ENCODE data around the gene ABCC8.

The ABCC8 gene

DNA sequence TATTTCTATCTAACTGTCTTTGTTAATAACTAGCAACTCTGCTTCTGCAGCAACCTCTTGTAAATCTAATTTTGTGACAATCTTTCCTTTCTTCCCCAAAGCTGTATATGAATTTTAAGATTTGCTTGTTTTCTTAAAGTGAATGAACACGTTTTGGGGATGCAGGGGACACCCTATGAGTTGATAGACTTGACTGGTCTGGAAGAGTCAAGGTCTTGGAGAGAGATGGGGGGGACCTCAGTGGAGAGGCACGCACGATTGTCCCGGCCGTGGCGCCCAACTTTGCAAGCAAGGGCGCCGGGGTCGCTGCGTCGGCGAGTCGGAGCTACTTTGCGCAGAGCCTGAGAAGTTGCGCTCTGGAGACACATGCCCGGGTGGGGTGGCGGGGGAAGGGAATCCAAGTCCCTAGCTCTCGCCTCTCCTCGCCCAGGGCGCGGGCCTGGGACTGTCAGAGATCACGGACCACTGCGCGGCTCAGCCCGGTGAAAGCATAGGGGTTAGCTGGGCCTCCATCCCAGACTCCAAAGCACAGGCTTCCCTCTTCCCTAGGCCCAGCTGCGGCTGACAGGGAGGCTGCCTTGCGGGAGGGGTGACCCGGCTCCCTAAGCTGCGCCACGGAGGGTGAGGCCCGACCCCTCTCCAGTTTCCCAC is 854 bp downstream of the ABCC8 start:
- FAIRE-seq (no peak), DNase-seq (ENCODE audit: extremely low spot score, insufficient read length, low read depth) (no peak)

DNA sequence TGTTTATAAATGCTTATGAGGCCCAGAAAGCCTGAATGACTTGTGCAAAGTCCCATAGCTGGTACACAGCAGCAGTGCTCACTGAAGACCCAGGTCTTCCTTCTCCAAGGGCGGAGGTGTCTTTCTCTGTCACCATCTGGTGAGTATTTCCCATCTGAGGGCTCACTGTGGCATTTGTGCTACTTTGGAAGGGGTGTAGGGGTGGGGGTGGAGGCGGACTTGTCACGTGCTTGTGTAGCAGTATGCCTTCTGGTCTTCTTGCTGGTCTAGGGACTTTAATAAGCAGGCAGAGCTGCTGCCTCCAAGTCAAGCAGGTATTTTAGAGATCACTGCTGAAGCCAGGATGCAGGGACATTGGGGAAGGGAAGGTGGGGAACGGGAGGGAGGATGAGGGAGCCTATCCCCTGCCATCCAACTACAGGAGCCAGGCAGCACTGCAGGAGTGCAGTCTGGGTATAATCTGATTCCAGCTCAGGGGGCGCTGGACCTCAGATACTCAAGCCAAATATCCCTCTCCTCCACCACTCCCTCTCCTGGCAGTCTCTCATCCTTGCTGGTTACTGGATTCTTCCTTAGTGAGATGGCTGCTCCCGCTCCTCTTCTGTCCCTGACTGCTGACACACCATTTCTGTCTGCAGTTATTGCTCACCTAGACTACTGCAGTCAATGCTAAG is 3.4 kb downstream of the ABCC8 start:
- FAIRE-seq (no peak), DNase-seq (ENCODE audit: extremely low spot score, insufficient read length, low read depth) (no peak)

DNA sequence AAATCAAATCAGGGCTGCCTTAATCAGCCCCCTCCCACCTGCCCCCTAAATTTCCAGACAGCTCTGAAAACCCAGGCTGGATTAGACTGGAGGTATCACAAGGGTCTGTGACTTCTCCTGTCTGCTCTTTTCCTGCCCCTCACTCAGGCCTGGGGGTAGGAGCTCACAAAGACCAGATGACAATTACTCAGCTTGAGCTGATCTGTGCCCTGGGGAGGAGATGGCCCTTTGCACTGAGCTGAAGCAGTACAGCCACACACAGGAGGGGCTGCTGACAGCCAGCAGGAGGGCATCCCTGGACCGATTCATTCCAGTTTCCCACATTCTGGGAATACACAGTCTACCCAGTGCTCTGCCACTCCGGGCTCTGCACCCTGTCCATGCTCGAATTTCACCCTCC is 4.2 kb downstream of the ABCC8 start:
- DNase-seq (ENCODE audit: extremely low spot score, insufficient read length, low read depth): no peak

DNA sequence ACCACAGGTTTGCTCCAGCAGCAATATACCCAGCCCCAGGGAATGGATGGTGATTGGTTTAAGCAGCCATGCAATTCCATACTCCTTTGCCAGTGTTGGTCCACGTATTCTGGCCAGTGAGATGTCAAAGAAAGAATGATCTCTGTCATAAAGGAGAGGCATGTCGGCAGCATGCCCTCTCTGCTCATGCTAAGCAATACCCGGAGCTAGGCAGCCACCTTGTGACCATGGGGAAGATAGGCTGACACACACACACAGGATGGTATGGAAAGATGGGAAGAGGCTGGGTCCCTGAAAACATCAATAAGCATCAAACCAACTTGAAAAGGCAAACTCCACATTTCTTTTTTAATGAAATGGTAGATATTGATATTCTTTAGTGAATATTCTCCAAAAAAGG is 5.1 kb downstream of the ABCC8 start:
- DNase-seq (ENCODE audit: extremely low spot score, insufficient read length, low read depth) (no peak), FAIRE-seq (no peak)

More for the DNA sequence above, 4.2 kb downstream of the ABCC8 start:
- FAIRE-seq: no peak

DNA sequence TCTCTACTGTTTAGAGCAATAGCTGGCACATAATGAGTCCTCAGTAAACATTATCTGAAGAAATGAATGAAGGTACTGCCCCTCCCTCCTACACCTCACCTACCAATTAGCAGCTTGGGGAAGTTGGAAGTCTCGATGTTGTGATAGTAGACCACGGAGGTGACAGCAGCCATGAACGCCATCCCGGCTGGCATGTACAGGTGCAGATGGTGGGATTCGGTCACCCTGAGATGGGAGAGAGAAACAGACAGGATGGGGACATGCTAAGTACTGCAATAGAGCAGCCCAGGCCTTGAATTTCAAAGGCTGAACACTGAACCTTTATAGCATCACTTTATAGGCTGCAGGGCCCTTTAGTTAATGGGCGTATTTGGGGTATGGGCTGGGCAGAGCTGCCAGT is 6.6 kb downstream of the ABCC8 start:
- no peak for FAIRE-seq

DNA sequence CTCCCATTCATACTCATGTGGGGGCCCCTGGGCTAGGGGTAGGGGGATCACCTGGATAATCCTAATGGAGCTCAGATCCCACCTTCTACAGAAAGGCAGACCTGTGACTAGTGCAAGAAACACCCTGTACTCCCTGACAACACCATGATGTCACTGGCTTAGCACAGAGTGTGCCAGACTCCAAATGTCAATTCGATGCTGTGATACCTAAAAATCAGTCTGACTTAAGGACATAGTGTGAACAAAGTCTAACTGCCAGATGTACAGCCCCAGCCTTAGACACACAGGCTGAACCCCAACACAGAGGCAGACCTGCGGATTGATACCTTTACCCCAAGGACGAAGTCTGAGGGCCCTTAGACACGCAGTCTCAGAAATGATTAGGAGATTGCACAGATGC is 8.5 kb downstream of the ABCC8 start:
- DNase-seq (ENCODE audit: extremely low spot score, insufficient read length, low read depth) (no peak), FAIRE-seq (no peak)

More for the DNA sequence above, 6.6 kb downstream of the ABCC8 start:
- no peak for DNase-seq (ENCODE audit: extremely low spot score, insufficient read length, low read depth)

DNA sequence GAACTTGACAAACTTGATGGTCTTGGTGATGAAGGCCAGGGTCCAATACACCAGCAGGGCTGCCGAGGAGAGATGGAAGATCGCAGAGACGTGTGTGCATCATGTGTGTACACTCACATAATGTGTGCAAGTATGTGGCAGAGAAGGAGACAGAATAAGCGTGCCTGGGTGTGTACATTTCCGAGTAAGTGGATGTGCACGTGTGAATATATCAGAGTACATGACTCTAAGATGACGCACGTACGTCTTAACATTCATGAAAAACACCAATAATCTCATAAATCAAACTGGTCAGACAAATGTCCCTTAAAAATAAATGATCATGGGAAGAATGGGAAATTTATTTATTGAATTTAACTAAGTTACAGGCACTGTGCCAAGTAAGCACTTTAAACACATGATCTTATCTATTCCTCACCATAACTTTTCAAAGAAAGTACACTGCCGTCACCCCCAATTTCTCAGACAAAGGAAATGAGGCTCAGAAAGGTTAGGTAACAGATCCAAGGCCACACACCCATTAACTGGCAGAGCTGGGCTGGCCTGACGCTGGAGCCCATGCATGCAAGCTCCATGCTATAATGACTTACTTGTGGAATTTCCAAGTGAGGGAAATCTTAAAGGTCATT is 13.0 kb downstream of the ABCC8 start:
- FAIRE-seq (no peak), DNase-seq (ENCODE audit: extremely low spot score, insufficient read length, low read depth) (no peak)

DNA sequence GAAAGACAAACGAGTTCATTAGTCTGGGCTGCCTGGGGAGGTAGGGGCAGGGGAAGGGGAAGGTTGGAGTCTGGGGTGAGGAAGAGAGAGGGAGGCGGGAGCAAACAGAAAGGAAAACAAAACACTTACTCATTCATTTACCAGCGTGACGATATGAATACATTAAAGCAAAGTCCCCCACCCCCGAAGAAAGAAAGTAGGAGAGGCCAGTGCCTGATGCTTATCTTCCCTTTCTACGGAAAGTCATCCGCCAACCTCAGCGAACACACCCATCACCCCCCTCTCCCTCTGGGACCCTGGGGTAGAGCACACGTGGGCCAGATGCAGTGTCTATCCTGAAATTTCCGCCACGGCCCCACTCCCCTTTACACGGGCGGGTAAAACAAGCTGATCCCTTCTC is 13.7 kb downstream of the ABCC8 start:
- FAIRE-seq (no peak), DNase-seq (ENCODE audit: extremely low spot score, insufficient read length, low read depth) (no peak)

DNA sequence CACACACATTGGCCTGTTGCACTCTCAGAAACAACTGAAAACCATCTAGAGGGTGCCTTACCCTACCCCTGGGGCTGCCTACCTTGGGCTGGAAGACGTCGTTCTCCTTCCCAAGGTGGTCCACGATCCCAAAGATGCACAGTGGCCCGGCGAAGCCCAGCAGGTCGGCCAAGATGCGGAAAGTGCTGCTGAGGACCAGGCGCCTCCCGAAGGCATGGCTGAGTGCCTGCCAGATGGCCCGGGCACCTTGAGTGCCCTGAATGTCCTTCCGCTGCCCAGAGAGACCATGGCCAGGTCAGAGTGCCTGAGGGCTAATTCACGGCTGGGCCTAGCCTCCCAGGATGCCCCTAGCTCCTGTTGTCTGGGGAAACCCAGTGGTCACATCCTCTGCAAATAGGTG is 16.2 kb downstream of the ABCC8 start:
- DNase-seq (ENCODE audit: extremely low spot score, insufficient read length, low read depth): no peak
- FAIRE-seq: no peak

DNA sequence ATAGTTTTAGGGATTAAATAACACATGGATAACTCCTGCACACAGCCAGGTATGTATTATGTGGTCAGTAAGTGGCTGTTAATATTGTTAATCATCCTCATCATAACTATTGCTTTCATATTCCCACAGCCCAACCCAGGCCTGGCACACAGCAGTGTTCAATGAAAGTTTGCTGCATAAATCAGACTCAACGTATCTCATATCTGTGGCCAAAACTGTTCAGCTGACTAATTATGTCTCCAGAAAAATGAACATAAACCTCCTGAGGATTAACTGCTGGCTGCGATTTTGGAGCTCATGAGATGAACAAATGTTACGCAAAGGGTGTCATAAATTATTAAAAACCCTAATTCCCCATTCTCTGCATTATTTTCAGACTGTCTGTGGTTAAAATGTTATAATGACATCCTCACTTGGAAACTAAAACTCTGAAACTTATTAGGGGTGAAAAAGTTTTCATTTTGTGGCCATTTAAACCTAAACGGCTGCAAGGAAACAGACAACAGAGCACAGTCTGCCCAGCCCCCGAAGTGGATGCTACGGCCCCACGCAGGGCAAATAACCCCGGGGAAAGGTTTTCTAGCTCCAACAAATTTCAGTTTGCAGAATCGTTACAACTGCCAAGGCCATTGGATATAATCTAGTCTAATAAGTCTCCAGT is 17.3 kb downstream of the ABCC8 start:
- no peak for DNase-seq (ENCODE audit: extremely low spot score, insufficient read length, low read depth)
- no peak for FAIRE-seq

DNA sequence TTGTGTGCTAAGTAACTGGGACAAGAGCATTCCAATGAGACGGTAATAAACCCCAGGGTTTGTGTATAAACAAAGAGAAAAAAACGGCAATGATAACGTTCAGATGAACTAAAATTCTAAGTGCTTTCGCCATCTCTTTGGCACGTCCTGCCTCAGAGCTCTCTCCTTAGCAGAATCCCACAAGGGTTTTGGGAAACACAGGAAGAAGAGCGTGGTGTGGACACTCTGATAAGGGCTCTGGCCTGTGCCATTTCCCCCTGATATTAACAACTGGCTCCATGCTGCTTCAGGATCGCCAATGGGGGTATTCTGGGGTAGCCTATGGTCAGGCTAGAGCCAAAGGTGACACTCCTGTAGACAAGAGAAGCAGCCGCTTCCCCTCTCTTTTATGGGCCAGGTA is 18.4 kb downstream of the ABCC8 start:
- FAIRE-seq (no peak), DNase-seq (ENCODE audit: extremely low spot score, insufficient read length, low read depth) (no peak)

DNA sequence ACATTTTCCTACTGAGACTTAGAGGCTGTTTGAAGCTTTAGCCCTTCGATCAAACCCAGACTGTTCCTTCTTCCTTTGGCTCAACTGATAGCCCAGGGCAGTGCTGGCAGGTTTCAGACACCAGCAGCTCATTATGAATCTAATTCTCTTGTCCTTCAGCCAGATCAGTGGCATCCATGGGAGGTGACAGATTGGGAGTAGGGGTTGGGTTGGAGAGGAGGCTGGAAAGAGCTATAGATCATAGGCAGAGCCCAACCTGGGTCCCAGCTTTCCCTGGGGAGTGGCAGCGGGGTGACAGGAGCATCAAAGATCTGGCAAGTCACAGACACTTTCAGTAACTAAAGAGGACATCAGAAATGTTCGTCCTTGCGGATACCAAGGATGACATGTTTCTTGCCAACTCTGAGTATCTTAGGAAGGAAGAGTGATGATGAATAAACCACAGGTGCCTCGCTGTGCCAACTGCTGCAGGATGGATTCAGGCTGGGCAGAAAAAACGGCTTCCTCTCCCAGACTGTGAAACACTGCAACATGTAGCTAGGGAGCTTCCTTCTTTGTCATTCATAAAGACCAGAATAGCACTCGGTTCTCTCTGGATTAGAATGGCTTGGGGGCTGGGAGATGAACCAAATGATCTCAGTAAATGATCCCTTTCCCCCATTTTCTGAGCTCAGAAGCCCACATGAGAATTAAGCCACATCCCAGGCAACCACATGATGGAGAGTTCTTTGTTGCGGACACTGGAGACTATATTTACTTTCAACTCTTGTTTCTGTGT is 19.1 kb downstream of the ABCC8 start:
- no peak for FAIRE-seq
- DNase-seq (ENCODE audit: extremely low spot score, insufficient read length, low read depth): no peak

DNA sequence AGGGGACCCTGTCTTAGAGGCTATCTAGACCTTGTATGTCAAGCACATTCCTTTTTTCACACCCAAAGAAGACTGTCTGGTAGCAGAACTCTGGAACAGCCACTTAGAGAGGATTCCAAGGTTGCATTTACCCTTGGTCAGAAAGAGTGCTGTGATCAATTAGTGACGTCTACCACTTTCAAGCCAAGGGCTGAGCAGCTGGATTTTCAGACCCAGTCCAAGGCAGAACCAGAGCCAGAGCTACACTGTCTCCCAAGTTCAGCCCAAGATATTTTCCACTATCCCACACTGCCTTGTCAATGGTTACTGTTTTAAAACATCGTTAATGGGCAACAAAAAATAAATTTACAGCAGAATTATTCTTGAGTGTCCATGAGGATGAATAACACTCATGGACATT is 24.0 kb downstream of the ABCC8 start:
- DNase-seq (ENCODE audit: extremely low spot score, insufficient read length, low read depth): no peak
- FAIRE-seq: no peak

DNA sequence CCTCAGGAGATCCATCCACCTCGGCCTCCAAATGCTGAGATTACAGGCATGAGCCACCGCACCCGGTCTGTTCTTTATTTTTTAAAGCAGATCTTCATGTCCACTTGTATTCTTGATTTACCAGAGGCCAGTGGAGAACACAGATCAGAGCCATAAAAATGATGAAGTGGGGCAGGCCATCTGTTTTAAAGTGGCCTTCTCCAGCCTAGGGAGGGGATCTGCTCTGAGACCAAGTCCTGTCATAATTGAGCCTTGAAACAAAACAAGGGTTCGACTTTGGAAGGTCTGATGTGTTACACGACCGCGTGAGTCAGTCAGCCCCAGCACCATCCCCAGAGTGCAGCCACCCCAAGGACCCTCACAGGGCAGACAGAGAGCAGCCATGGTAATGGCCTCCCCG is 27.5 kb downstream of the ABCC8 start:
- FAIRE-seq: no peak

DNA sequence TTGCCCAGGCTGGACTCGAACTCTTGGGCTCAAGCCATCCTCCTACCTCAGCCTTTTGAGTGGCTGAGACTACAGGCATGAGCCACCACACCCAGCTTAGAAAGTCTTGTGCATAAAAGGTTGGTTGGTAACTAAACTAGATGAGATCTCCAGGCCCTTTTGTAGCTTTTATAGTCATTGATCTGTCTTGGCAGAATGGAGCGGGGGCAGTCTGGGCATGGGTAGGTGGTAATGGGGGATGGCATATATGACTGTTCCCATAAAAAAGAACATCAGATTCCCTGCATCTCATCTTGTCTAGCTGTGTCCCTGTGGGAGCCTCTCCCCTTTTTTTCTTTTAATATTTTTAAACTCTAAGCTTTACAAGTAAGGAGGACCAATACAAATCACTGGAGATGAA is 30.2 kb downstream of the ABCC8 start:
- DNase-seq (ENCODE audit: extremely low spot score, insufficient read length, low read depth) (no peak), FAIRE-seq (no peak)

More for the DNA sequence above, 27.5 kb downstream of the ABCC8 start:
- DNase-seq (ENCODE audit: extremely low spot score, insufficient read length, low read depth): no peak

DNA sequence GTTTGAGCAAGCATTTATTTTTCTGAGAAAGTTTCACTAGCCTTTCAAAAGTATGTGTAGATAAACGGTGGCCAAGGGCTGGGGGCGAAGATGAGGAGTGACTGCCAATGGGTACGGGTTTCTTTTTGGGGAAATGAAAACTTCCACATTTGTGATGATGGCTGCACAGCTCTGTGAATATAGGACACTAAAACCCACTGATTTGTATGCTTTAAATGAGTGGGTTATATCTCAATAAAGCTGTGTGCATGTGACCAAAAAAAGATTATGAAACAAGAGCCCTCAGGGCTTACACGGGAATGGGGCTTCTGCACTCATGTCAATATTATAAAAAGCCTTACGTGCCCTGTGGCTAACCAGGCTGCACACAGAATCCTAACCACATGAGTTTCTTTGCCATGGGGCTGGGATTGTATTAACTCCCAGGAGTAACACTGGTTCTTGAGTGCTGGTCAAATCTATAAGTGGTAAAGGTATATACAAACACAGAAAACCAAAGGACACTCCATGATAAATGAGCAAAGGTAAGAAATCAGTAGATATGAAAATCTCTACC is 31.3 kb downstream of the ABCC8 start:
- DNase-seq (ENCODE audit: extremely low spot score, insufficient read length, low read depth) (no peak), FAIRE-seq (no peak)

DNA sequence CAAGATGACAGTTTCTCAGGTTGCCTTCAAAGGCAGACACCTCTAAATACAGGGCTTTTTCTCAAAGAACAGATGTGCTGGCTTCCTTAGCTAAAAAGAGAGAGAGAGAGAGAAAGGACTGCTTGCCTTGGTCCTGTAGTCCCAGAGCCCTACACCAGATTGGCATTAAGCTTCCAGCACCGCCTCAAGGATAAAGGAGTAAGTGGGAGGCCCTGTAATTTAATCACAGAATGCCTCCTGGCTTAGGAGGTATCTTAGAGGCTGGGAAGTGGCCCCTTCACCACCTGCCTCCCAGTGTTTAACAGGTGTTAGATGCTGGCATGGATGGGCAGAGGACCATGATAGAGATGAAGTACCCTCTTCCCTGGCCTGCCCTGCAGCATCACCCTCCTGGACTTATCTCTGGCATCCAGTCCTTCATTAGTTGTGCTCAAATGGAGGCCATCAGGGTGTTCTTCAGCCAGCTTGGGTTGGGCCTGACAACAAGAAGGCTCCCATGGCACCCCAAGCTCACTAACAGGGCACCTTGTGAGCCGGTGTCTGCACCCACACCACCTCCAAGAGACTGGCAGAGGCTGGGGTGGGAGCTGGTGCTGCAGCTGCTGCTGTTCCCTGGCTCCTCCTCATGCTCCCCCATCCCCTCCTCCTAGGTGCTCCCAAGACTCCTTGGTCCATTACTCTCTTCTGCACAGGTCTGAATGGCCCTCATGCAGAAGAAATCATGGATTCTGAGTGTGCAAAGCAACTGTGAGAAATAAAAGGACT is 32.5 kb downstream of the ABCC8 start:
- FAIRE-seq (no peak), DNase-seq (ENCODE audit: extremely low spot score, insufficient read length, low read depth) (no peak)

DNA sequence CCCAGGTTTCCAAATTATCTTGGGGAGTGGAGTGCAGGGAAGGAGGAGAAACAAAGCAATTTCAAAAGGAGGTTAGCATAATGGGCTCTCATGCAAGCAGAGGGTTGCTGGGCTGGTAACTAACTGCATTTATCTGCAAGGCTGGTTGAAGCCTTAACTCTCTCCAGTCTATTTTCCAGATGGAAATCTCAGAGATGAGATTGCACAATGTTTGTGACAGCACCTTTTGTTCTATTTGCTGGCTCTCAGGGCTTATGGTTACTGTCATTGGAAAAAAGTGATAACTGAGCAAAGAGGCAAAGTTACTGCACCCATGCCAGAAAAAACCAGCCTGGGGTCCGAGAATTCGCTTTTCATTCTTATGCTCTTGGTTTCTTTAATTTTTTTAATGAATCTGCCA is 33.2 kb downstream of the ABCC8 start:
- FAIRE-seq (no peak), DNase-seq (ENCODE audit: extremely low spot score, insufficient read length, low read depth) (no peak)

DNA sequence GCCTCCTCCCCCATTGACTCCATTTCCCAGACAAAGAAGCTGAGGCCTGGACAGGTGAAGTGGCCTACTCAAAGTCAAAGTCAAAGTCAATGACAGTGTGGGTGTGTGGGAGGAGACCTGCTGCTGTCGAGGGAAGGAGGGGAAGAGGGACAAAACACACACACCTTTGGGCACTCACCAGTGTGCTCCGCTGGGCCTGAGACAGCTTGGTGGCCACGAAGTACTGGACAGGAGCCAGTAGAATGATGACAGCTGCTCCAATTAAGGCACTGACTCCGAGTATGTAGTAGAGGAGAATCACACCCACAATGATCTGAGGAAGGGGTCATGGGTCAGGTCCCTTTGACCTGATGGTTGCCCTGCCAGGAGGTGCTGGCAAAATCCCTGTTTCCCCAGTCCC is 33.6 kb downstream of the ABCC8 start:
- no peak for FAIRE-seq

More for the DNA sequence above, 33.6 kb downstream of the ABCC8 start:
- no peak for DNase-seq (ENCODE audit: extremely low spot score, insufficient read length, low read depth)
